HG03469 (cell line): ENCODE data around the gene NUTM1.
"Not testable (repeated sequence)": the region's sequence is repeated elsewhere in the genome, so short reads cannot be mapped to it uniquely, and the experiment has no call there.

Source experiments
- ATAC-seq: cut with Tn5 transposase; IDR thresholded peaks from one replicate; pipeline ENCODE4 v1.9.1; 2021; ENCODE audit warnings: mild to moderate bottlenecking, moderate library complexity, moderate number of reproducible peaks; ENCODE audit not compliant: unreplicated experiment

Gene NUTM1

GRCh38 chr15:34336231-34336990 lies 6.7 kb upstream of the NUTM1 start:
- ATAC-seq, result no peak

- no peak for ATAC-seq
These were observed 6.0 kb upstream of the NUTM1 start for GRCh38 chr15:34336991-34337556.

GRCh38 chr15:34337557-34338306 lies 5.4 kb upstream of the NUTM1 start, which contains the start of gene SLC12A6:
Gene SLC12A6 (minus strand): TSS chr15:34337781. CDS start chr15:34336680, 1,101 bp downstream.
- peak; percentile 50 for ATAC-seq

DNA sequence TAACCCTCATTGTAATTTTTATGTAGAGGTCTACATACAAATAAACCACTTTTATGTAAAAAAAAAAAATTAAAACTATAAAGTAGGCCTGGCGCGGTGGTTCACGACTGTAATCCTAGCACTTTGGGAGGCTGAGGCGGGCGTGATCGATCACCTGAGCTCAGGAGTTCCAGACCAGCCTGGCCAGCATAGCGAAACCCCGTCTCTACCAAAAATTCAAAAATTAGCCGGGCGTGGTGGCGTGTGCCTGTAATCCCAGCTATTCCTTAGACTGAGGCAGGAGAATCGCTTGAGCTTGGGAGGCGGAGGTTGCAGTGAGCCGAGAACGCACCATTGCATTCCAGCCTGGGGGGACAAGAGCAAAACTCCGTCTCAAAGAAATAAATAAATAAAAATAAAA lies 4.8 kb upstream of the NUTM1 start:
- no peak for ATAC-seq

DNA sequence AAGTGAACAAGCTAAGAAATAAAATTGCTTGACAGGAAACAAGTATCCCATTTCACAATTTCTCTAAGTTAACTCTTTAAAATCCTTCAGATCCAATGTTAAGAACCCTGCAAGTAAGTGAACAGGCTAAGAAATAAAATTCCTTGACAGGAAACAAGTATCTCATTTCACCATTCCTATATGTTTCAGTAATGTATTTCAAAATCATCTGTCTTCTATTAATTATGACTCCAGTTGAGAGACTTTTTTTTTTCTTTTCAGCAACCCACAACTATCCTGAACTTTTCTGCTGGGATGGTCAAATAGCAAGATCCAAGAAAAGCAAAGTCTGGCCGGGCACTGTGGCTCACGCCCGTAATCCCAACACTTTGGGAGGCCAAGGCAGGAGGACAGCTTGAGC lies 3.2 kb upstream of the NUTM1 start:
- no peak for ATAC-seq

DNA sequence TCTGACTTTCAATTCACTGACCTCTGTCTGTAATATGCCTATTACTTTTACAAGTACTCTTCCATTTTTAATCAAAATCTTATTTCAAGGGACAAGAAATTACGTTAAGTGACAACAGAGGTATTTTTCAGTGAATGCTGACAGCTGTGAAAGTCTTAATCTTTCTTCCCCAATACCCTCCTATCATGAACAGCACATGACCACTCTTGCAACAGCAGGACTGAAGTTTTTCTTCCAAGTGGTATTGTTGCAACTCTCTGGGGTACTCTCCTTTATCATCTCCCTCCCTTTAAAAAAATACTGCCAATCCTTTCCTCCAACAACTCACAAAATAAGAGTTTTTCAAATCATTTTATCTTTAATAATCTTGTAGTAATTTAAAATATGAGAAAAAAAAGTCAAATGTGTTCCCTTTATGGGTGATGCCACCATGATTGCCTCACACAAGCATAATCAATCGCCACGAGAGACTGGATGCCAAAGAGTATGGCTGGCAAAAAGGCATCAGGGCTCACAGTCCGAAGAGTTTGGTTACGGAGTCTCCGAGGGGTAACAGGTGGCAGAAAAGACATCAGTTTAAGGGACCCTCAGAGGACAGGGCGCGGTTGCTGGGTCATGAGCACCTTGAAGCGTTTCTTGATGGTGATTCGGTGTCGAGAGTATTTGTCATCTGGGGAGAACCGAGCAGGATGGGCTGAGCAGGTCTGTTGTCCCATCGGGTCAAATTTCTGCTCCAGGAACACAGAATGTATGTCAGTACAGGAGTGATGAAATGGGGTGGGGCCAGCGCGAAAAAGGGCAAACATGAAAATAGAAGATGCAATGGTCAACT lies 1.5 kb upstream of the NUTM1 start:
- ATAC-seq, result no peak

DNA sequence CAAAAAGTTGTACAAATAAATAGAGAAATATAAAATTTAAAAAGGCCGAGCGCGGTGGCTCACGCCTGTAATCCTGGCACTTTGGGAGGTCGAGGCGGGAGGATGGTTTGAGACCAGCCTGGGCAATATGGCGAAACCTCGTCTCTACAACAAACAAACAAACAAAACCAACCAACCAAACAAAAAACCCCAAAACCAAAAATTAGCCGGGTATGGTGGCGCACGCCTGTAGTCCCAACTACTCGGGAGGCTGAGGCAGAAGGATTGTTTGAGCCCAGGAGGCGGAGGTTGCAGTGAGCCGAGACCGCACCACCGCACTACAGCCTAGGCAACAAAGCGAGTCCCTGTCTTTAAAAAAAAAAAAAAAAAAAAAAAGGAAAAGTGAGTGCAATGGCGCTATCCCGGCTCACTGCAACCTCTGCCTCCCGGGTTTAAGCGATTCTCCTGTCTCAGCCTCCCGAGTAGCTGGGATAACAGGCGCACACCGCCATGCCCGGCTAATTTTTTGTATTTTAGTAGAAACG lies 840 bp upstream of the NUTM1 start:
- not testable (repeated sequence) for ATAC-seq

GRCh38 chr15:34347951-34348638 lies 5.0 kb downstream of the NUTM1 start:
- no peak for ATAC-seq

GRCh38 chr15:34348735-34349300 lies 5.7 kb downstream of the NUTM1 start:
- ATAC-seq, result no peak

- no peak for ATAC-seq
These were observed 6.7 kb downstream of the NUTM1 start for GRCh38 chr15:34349769-34350168.

DNA sequence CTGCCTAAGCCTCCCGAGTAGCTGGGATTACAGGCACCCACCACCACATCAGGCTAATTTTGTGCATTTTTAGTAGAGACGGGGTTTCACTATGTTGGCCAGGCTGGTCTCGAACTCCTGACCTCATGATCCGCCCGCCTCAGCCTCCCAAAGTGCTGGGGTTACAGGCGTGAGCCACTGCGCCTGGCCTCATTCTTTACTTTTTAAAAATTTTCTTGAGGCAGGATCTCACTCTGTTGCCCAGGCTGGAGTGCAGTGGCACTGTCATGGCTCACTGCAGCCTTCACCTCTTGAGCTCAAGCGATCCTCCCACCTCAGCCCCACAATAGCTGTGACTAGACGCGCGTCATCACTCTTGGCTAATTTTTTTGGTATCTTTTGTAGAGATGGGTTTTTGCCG lies 9.9 kb downstream of the NUTM1 start:
- not testable (repeated sequence) for ATAC-seq

DNA sequence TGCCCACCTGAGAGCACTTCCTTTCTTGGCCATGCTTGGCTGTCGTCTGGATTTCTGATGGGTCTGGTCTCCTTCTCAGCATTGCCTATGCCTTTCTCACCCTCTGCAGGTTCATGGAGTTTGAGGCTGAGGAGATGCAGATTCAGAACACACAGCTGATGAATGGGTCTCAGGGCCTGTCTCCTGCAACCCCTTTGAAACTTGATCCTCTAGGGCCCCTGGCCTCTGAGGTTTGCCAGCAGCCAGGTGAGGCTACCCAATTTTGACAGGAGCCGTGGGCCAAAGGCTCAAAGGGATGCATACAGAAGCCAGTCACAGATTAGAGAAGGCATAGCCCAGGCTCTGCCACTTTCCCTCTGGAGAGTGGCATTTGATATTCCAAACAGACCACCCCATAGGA lies 10.5 kb downstream of the NUTM1 start:
- no peak for ATAC-seq

GRCh38 chr15:34354286-34354685 lies 11.2 kb downstream of the NUTM1 start:
- no peak for ATAC-seq

DNA sequence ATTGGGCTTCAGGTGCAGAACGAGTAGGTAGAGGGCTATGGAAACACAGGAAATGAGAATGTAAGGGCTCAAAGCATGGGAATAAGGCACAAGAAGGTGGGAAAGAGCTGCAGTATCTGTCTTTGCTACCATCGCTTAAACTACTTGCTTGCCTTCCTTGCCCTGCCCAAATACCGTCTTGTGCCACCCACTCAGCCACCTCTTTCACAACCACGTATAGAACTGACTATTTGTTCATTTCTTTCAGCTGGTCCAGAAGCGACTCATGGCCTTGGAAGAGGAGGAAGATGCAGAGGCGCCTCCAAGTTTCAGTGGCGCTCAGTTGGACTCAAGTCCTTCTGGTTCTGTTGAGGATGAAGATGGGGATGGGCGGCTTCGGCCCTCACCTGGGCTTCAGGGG lies 12.1 kb downstream of the NUTM1 start:
- no peak for ATAC-seq

DNA sequence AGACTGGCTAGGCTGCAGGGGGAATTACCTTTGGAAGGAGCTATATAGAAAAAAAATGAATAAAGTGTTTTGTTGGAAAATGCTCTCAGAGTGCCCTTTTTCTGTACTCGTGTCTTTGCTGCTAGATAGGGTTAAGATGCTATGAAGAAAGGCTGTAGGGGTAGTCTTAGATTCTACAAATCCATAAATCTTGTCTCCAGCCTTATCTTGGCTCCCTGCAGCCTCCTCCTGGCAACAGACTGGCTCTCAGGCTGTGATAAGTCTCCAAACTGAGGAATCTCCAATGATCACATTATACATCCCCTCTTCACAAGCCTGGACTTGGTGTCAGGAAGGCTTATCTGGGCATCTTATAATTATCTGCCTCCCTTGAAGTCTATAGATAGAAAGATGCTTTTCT lies 14.5 kb downstream of the NUTM1 start:
- no peak for ATAC-seq

DNA sequence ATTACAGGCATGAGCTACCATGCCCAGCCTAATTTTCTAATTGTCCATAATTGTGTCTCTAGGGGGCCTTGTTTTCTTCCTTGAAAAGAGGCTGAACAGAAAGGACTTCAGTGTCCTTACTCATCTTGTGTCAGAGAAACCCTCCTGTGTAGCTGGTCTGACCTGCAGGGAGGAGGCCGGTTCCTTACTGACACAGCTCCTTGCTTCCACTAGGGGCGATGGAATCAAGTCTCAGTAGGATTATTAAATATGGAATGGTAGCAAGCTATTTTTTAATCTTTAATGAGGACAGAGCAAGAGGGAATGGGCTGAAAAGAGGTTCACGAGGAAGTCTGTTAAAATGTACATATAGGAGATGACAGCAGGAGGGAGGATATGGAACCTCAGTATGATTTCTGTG lies 15.3 kb downstream of the NUTM1 start:
- ATAC-seq, result no peak

DNA sequence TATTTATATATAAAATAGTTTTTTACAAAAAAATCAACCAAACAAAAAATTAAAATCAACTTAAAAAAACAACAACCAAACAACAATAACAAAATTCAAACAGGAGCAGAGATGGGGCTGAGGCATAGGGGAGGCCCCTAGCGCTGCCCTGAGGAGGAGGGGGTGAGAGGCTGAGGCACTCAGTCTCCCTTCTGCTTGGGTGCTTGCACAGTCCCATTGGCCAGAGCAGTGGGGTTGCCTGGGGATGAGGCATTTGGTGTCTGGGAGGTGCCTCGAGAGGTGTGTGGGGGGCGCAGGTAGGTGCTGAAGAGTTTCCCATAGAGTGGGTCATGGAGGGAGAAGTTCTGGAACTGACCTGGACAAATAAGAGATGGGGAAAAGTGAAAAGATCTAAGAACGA lies 15.8 kb downstream of the NUTM1 start:
- no peak for ATAC-seq

DNA sequence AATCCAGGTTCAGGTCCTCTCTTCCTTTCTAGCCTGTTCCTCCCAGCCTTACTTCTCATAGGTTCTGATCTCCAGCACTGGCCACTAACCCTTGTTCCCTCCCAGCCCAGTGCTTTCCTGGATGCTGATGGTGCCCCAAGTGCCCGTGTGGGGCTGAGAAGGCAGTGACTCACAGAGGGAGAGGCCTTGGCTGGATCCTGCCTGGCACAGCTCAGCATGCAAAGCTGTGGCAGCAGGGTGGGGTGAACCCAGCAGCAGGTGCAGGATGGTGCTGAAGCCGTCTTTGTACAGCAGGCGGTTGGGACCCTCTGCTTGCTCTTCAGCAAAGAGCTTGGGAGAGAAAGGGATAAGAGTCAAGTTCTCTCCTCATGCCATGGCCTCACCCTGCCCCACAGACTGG lies 16.3 kb downstream of the NUTM1 start:
- no peak for ATAC-seq

DNA sequence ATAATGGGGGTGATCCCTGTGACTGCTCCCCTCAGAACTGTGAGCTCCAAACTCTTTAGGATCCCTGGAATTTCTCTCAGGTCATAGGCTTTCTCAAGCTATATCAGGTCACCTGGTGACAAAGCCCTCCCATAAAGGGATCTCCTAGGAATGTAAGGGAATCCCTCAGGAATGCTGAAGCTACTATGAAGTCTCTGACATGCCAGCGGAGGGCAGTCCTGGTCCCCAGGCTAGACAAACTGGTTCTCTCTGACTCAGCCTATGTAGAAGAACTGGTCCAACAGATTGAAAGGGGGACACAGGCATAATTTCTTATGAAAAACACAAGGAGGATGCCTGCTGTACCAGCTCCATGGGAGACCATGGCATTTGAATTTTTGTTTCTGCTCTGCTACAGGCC lies 17.2 kb downstream of the NUTM1 start:
- no peak for ATAC-seq

GRCh38 chr15:34361278-34361677 lies 18.2 kb downstream of the NUTM1 start:
- no peak for ATAC-seq
